PC-9 (cell line): ENCODE data around the gene MID1IP1. TPM values are rescaled to one million over a fixed set of nuclear protein-coding genes. Genes with fewer than 3 reads are reported as not detected.

ENCODE experiments used
- BruUV-seq: library from RNA; stranded (reverse); fragments of 400-500 nt; replicated peaks from 2 replicates; lab custom pipeline; 2021; lab: Mats Ljungman, UMichigan
- CTCF ChIA-PET: fragments of 300-600 bp; sonication (Branson Sonifier 250); formaldehyde crosslinking; loops from one replicate; lab custom pipeline; 2022; ENCODE audit warnings: antibody characterized with exemption; lab: Charles Lee
- POLR2A ChIA-PET: fragments of 300-600 bp; sonication (Branson Sonifier 250); formaldehyde crosslinking; loops from one replicate; lab custom pipeline; 2022; ENCODE audit warnings: antibody characterized with exemption; ENCODE audit not compliant: unreplicated experiment; lab: Charles Lee
- DNase-seq, 2 experiments: peaks; one replicate each; pipeline versions ENCODE4 v3.0.0 to v3.0.0-alpha.2; 2015 to 2022; ENCODE audit warnings: mixed read lengths in 1 of 2
- H2AFZ ChIP-seq: fragments of 200-600 bp; sonication (generic); 2 replicates; pipeline ENCODE4 v1.8.1; 2017; ENCODE audit warnings: antibody characterized with exemption
- H3F3A ChIP-seq: fragments of 200-600 bp; sonication (generic); 2 replicates; pipeline ENCODE4 v1.8.1; 2017; ENCODE audit warnings: antibody characterized with exemption, mild to moderate bottlenecking, low read depth; ENCODE audit not compliant: insufficient read depth
- H3K27ac ChIP-seq: fragments of 200-600 bp; sonication (generic); 2 replicates; pipeline ENCODE4 v1.6.1; 2016; ENCODE audit warnings: mixed run types
- H3K27me3 ChIP-seq: fragments of 200-600 bp; sonication (generic); 2 replicates; pipeline ENCODE4 v1.6.1; 2016; ENCODE audit warnings: low read depth, mixed run types; ENCODE audit not compliant: insufficient read depth
- H3K36me3 ChIP-seq: fragments of 200-600 bp; sonication (generic); 2 replicates; pipeline ENCODE4 v1.6.1; 2016; ENCODE audit warnings: low read depth, mixed run types
- H3K4me1 ChIP-seq: fragments of 200-600 bp; sonication (generic); replicated peaks from 2 replicates; pipeline ENCODE4 v1.6.1; 2016; ENCODE audit warnings: mixed run types; ENCODE audit not compliant: insufficient read depth
- H3K4me2 ChIP-seq: fragments of 200-600 bp; sonication (generic); 2 replicates; pipeline ENCODE4 v1.6.1; 2017; ENCODE audit warnings: mixed run types
- H3K4me3 ChIP-seq: fragments of 200-600 bp; sonication (generic); 2 replicates; pipeline ENCODE4 v1.6.1; 2016; ENCODE audit warnings: mixed run types
- H3K79me2 ChIP-seq: fragments of 200-600 bp; sonication (generic); 2 replicates; pipeline ENCODE4 v1.6.1; 2017; ENCODE audit warnings: low read depth, mixed run types
- H3K9me2 ChIP-seq: fragments of 200-600 bp; sonication (generic); 2 replicates; pipeline ENCODE4 v1.8.1; 2017; ENCODE audit warnings: mild to moderate bottlenecking; ENCODE audit not compliant: insufficient read depth
- H3K9me3 ChIP-seq: fragments of 200-600 bp; sonication (generic); 2 replicates; pipeline ENCODE4 v1.8.1; 2016; ENCODE audit warnings: low read depth; ENCODE audit not compliant: insufficient read depth
- H4K20me1 ChIP-seq: fragments of 200-600 bp; sonication (generic); 2 replicates; pipeline ENCODE4 v1.8.1; 2017; ENCODE audit not compliant: insufficient read depth
- CTCF ChIP-seq: fragments of 200-600 bp; sonication (generic); conservative IDR thresholded peaks from 2 replicates; pipeline ENCODE4 v1.6.1; 2017; ENCODE audit warnings: mixed run types, antibody characterized with exemption, mild to moderate bottlenecking, moderate library complexity
- EZH2 ChIP-seq: fragments of 200-600 bp; sonication (generic); IDR thresholded peaks from 2 replicates; pipeline ENCODE4 v1.8.0; 2017; ENCODE audit warnings: antibody characterized with exemption, low read depth
- intact Hi-C: fragments of 100-400 bp; cut with micrococcal nuclease; formaldehyde crosslinking; loops from one replicate; pipeline ENCODE4 v1.10.0; 2022; ENCODE audit not compliant: unreplicated experiment
- total RNA-seq: library from RNA; stranded (reverse); gene quantifications from 2 replicates; pipeline ENCODE4 v1.2.3, GENCODE V29; 2021

Gene MID1IP1
- total RNA-seq, 1 experiment from 2014 or later, result not detected

DNA sequence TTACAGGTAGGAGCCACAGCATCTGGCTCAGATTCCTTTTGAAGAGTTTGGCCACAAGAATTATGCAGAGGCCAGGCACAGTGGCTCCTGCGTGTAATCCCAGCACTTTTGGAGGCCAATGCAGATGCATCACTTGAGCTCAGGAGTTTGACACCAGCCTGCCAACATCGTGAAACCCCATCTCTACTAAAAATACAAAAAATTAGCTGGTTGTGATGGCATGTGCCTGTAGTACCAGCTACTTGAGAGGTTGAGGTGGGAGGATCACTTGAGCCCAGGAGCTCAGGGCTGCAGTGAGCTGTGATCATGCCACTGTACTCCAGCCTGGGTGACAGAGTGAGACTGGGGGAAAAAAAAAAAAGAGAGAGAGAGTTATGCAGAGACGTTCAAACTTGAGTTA, 53.0 kb downstream of the MID1IP1 start:
- TF ChIP-seq EZH2, result no peak
- TF ChIP-seq CTCF, result no peak
- H3K9me3 ChIP-seq, result no peaks in the 10 kb centered on the region
- no peak overlapping the region for H3K4me3 ChIP-seq
- no peak for DNase-seq
- H3K4me2 ChIP-seq, result no peak overlapping the region
- no peaks in the 10 kb centered on the region for H3K79me2 ChIP-seq
- no peaks in the 10 kb centered on the region for H4K20me1 ChIP-seq
- ChIA-PET CTCF (no interaction called here), POLR2A (no interaction called here)
- intact Hi-C loops, result no loop called here
- no peak overlapping the region for H2AFZ ChIP-seq
- H3K27me3 ChIP-seq, result no peaks in the 10 kb centered on the region
- H3K36me3 ChIP-seq, result no peaks in the 10 kb centered on the region
- no peaks in the 10 kb centered on the region for H3F3A ChIP-seq
- BruUV-seq, result no TSS peak
- H3K9me2 ChIP-seq, result no peaks in the 10 kb centered on the region
- no peaks in the 10 kb centered on the region for H3K4me1 ChIP-seq
- H3K27ac ChIP-seq, result no peak overlapping the region

Other genes starting within 250 kb of the MID1IP1 start
- gene TSPAN7, start 239.9 kb upstream of the MID1IP1 start, total RNA-seq, result not detected in 2 replicates